MM.1S (cell line): Measurements from ENCODE around the gene BRPF3.

ENCODE experiments used
- DNase-seq: peaks from one replicate; pipeline ENCODE4 v3.0.0-alpha.2; 2015
- H2AFZ ChIP-seq: fragments of 300-600 bp; sonication (generic); 2 replicates; pipeline ENCODE4 v1.6.0; 2016; ENCODE audit warnings: antibody characterized with exemption, low read length
- H3F3A ChIP-seq: fragments of 300-600 bp; sonication (generic); 2 replicates; pipeline ENCODE4 v1.6.1; 2016; ENCODE audit warnings: mild to moderate bottlenecking, antibody characterized with exemption, low read length, moderate library complexity, mixed read lengths; ENCODE audit not compliant: insufficient read depth
- H3K27ac ChIP-seq: fragments of 300-600 bp; sonication (generic); 2 replicates; pipeline ENCODE4 v1.5.1; 2016; ENCODE audit warnings: mild to moderate bottlenecking, low read length
- H3K27me3 ChIP-seq: fragments of 300-600 bp; sonication (generic); replicated peaks from 2 replicates; pipeline ENCODE4 v1.6.0; 2016; ENCODE audit warnings: low read length; ENCODE audit not compliant: insufficient read depth
- H3K36me3 ChIP-seq: fragments of 300-600 bp; sonication (generic); replicated peaks from 2 replicates; pipeline ENCODE4 v1.6.1; 2016; ENCODE audit warnings: mild to moderate bottlenecking, low read length, mixed read lengths; ENCODE audit not compliant: insufficient read depth
- H3K4me1 ChIP-seq: fragments of 300-600 bp; sonication (generic); 2 replicates; pipeline ENCODE4 v1.6.1; 2016; ENCODE audit warnings: low read length, mixed read lengths
- H3K4me2 ChIP-seq: fragments of 300-600 bp; sonication (generic); 2 replicates; pipeline ENCODE4 v1.6.0; 2016; ENCODE audit warnings: low read depth, low read length
- H3K4me3 ChIP-seq: fragments of 300-600 bp; sonication (generic); 2 replicates; pipeline ENCODE4 v1.5.1; 2016; ENCODE audit warnings: low read length, mixed read lengths
- H3K79me2 ChIP-seq: fragments of 300-600 bp; sonication (generic); 2 replicates; pipeline ENCODE4 v1.6.1; 2016; ENCODE audit warnings: mixed run types, low read length, mixed read lengths
- H3K9ac ChIP-seq: fragments of 300-600 bp; sonication (generic); 2 replicates; pipeline ENCODE4 v1.6.1; 2016; ENCODE audit warnings: low read length, mixed read lengths
- H3K9me2 ChIP-seq: fragments of 300-600 bp; sonication (generic); replicated peaks from 2 replicates; pipeline ENCODE4 v1.6.1; 2016; ENCODE audit warnings: mild to moderate bottlenecking, low read length, mixed read lengths; ENCODE audit not compliant: insufficient read depth
- H3K9me3 ChIP-seq: fragments of 300-600 bp; sonication (generic); replicated peaks from 2 replicates; pipeline ENCODE4 v1.6.1; 2016; ENCODE audit warnings: mild to moderate bottlenecking, low read length, mixed read lengths; ENCODE audit not compliant: insufficient read depth
- H4K20me1 ChIP-seq: fragments of 300-600 bp; sonication (generic); 2 replicates; pipeline ENCODE4 v1.6.1; 2016; ENCODE audit warnings: mild to moderate bottlenecking, low read length, moderate library complexity, mixed read lengths; ENCODE audit not compliant: insufficient read depth
- CTCF ChIP-seq: fragments of 300-600 bp; sonication (generic); IDR thresholded peaks from 2 replicates; pipeline ENCODE4 v1.5.1; 2016; ENCODE audit warnings: antibody characterized with exemption, low read length, mixed read lengths
- EZH2 ChIP-seq: fragments of 300-600 bp; sonication (generic); optimal IDR thresholded peaks from 2 replicates; pipeline ENCODE3; 2017; ENCODE audit warnings: low read depth, mild to moderate bottlenecking, antibody characterized with exemption, low read length, mixed read lengths
- EZH2phosphoT487 ChIP-seq: fragments of 300-600 bp; sonication (generic); IDR thresholded peaks from 2 replicates; pipeline ENCODE4 v1.6.1; 2018; ENCODE audit warnings: antibody characterized with exemption, low read length

BRPF3 gene

GRCh38 chr6:36202101-36202500 is 5.6 kb downstream of the BRPF3 start:
- Histone ChIP-seq H3K27ac (no peak overlapping the region), H2AFZ (no peak overlapping the region), H3K4me1 (0 out of 2 replicates have a peak, but pooled peaks cover 4% of the 10 kb centered on the region), H3K36me3 (no peaks in the 10 kb centered on the region), H3K4me3 (no peak overlapping the region), H3F3A (no peaks in the 10 kb centered on the region), H3K9me3 (no peaks in the 10 kb centered on the region), H3K9ac (no peak overlapping the region), H3K79me2 (peaks cover 56% of the 10 kb centered on the region), H3K27me3 (no peaks in the 10 kb centered on the region), H4K20me1 (no peaks in the 10 kb centered on the region), H3K9me2 (no peaks in the 10 kb centered on the region), H3K4me2 (no peak overlapping the region)
- TF ChIP-seq CTCF (no peak), EZH2phosphoT487 (no peak), EZH2 (no peak)
- DNase-seq: no peak

GRCh38 chr6:36204068-36204753 is 7.7 kb downstream of the BRPF3 start:
- Histone ChIP-seq H3K9ac (no peak overlapping the region), H3K27ac (no peak overlapping the region), H2AFZ (no peak overlapping the region), H3K4me2 (no peak overlapping the region), H3K4me1 (0 out of 2 replicates have a peak, but pooled peaks cover 4% of the 10 kb centered on the region), H3K4me3 (no peak overlapping the region), H3K9me2 (no peaks in the 10 kb centered on the region), H3K27me3 (no peaks in the 10 kb centered on the region), H3K36me3 (no peaks in the 10 kb centered on the region), H3K79me2 (peaks cover 35% of the 10 kb centered on the region), H4K20me1 (no peaks in the 10 kb centered on the region), H3K9me3 (no peaks in the 10 kb centered on the region), H3F3A (no peaks in the 10 kb centered on the region)
- TF ChIP-seq CTCF (no peak), EZH2phosphoT487 (no peak), EZH2 (no peak)
- no peak for DNase-seq

- H3K36me3 ChIP-seq: no peaks in the 10 kb centered on the region
- no peaks in the 10 kb centered on the region for H4K20me1 ChIP-seq
- no peak for DNase-seq
- no peak overlapping the region for H2AFZ ChIP-seq
- H3K4me1 ChIP-seq: no peaks in the 10 kb centered on the region
- no peaks in the 10 kb centered on the region for H3K27me3 ChIP-seq
- no peak overlapping the region for H3K4me2 ChIP-seq
- no peaks in the 10 kb centered on the region for H3K9me2 ChIP-seq
- H3K9me3 ChIP-seq: no peaks in the 10 kb centered on the region
- H3K27ac ChIP-seq: no peak overlapping the region
- H3F3A ChIP-seq: no peaks in the 10 kb centered on the region
- H3K4me3 ChIP-seq: no peak overlapping the region
- peaks cover 13% of the 10 kb centered on the region; the same call in 1 of the 2 replicates for H3K79me2 ChIP-seq
- no peak for TF ChIP-seq EZH2phosphoT487
- TF ChIP-seq EZH2: no peak
- no peak for TF ChIP-seq CTCF
- H3K9ac ChIP-seq: no peak overlapping the region
Measured at GRCh38 chr6:36207155-36207554, 10.6 kb downstream of the BRPF3 start.
